H1 (cell line): ENCODE results near the gene DCTN1. TPM values are rescaled to one million over a fixed set of nuclear protein-coding genes. Genes with fewer than 3 reads are reported as not detected.

Source experiments
- CTCF ChIA-PET: fragments of 300-600 bp; sonication (Branson Sonifier 250); formaldehyde crosslinking; loops from one replicate; lab custom pipeline; 2021; ENCODE audit not compliant: partially characterized antibody; lab: Charles Lee
- POLR2A ChIA-PET: fragments of 300-600 bp; sonication (Branson Sonifier 250); formaldehyde crosslinking; loops from one replicate; lab custom pipeline; 2021; ENCODE audit warnings: inconsistent platforms; ENCODE audit not compliant: partially characterized antibody; lab: Charles Lee
- DNase-seq, 2 experiments: peaks; one replicate each; pipeline versions ENCODE4 v3.0.0 to v3.0.0-alpha.2; 2010 to 2022; ENCODE audit warnings: low spot score in 2 of 2, low read depth in 1 of 2, mixed read lengths in 1 of 2
- FAIRE-seq: peaks from 2 replicates; lab custom pipeline; 2011; peaks lifted over from hg19 to GRCh38; lab: Jason Lieb, UNC
- H2AFZ ChIP-seq: 2 replicates; pipeline ENCODE4 v1.8.1; 2012; ENCODE audit warnings: low read length, inconsistent platforms
- H2AK5ac ChIP-seq: 2 replicates; pipeline ENCODE4 v1.6.1; 2013; ENCODE audit warnings: low read depth, low read length
- H2BK120ac ChIP-seq: replicated peaks from 2 replicates; pipeline ENCODE3; 2013; ENCODE audit warnings: low read depth, low read length, inconsistent platforms
- H2BK12ac ChIP-seq: 2 replicates; pipeline ENCODE4 v1.6.1; 2013; ENCODE audit warnings: low read depth, low read length
- H2BK15ac ChIP-seq: 2 replicates; pipeline ENCODE4 v1.6.1; 2013; ENCODE audit warnings: low read length
- H2BK20ac ChIP-seq: 2 replicates; pipeline ENCODE4 v1.6.1; 2013; ENCODE audit warnings: low read length
- H2BK5ac ChIP-seq: 2 replicates; pipeline ENCODE4 v1.6.1; 2013; ENCODE audit warnings: low read depth, low read length
- H3K14ac ChIP-seq: 2 replicates; pipeline ENCODE4 v1.6.1; 2013; ENCODE audit warnings: inconsistent platforms; ENCODE audit not compliant: insufficient read length
- H3K18ac ChIP-seq: 2 replicates; pipeline ENCODE4 v1.6.1; 2013; ENCODE audit warnings: low read length; ENCODE audit errors: extremely low read depth
- H3K23ac ChIP-seq: 2 replicates; pipeline ENCODE4 v1.6.1; 2013; ENCODE audit warnings: inconsistent platforms; ENCODE audit not compliant: insufficient read length
- H3K23me2 ChIP-seq: 2 replicates; pipeline ENCODE4 v1.6.1; 2013; ENCODE audit warnings: low read depth, low read length
- H3K27ac ChIP-seq: 2 replicates; pipeline ENCODE4 v1.6.1; 2011; ENCODE audit warnings: low read depth, low read length, inconsistent platforms
- H3K27me3 ChIP-seq, 4 experiments: replicated peaks in 1 of 4; 1 replicate in 1 of 4; 2 replicates in 3 of 4; pipeline versions ENCODE4 v1.6.1 to v1.8.1; 2011 to 2013; ENCODE audit warnings: low read length in 3 of 4, mild to moderate bottlenecking in 3 of 4, inconsistent platforms in 2 of 4, mixed read lengths in 2 of 4, moderate library complexity in 1 of 4; ENCODE audit not compliant: control insufficient read depth in 3 of 4, insufficient read depth in 3 of 4; ENCODE audit errors: extremely low read depth in 1 of 4
- H3K36me3 ChIP-seq, 4 experiments: 2 replicates each; pipeline versions ENCODE4 v1.6.1 to v1.8.1; 2011 to 2013; ENCODE audit warnings: mild to moderate bottlenecking in 4 of 4, low read length in 3 of 4, moderate library complexity in 2 of 4, control low read depth in 1 of 4, inconsistent platforms in 1 of 4; ENCODE audit not compliant: insufficient read depth in 4 of 4, control insufficient read depth in 2 of 4
- H3K4ac ChIP-seq: replicated peaks from 2 replicates; pipeline ENCODE3; 2013; ENCODE audit warnings: low read length, low read depth, mixed read lengths, inconsistent platforms; ENCODE audit not compliant: insufficient read length
- H3K4me1 ChIP-seq, 4 experiments: replicated peaks in 1 of 4; 1 replicate in 1 of 4; 2 replicates in 3 of 4; pipeline versions ENCODE4 v1.6.1 to v1.8.1; 2011 to 2013; ENCODE audit warnings: low read length in 3 of 4, inconsistent platforms in 2 of 4, mixed read lengths in 1 of 4; ENCODE audit not compliant: insufficient read depth in 4 of 4, control insufficient read depth in 3 of 4
- H3K4me2 ChIP-seq, 2 experiments: 2 replicates each; pipeline versions ENCODE4 v1.6.1 to v1.8.1; 2011 to 2013; ENCODE audit warnings: low read depth in 2 of 2, low read length in 2 of 2, control low read depth in 1 of 2, inconsistent platforms in 1 of 2, mild to moderate bottlenecking in 1 of 2; ENCODE audit not compliant: insufficient read depth in 1 of 2
- H3K4me3 ChIP-seq, 4 experiments: fragments of 200-600, 300-600 bp in 1 of 4; sonication (generic), shearing (Covaris generic), sonication (Bioruptor Twin) in 1 of 4; 2 replicates each; pipeline versions ENCODE4 v1.5.1 to v1.8.1; 2011 to 2016; ENCODE audit warnings: low read length in 4 of 4, low read depth in 3 of 4, control low read depth in 2 of 4, inconsistent platforms in 2 of 4, mild to moderate bottlenecking in 2 of 4, mixed read lengths in 1 of 4, moderate library complexity in 1 of 4; ENCODE audit not compliant: insufficient read depth in 2 of 4; ENCODE audit errors: extremely low read depth in 1 of 4
- H3K56ac ChIP-seq: replicated peaks from 2 replicates; pipeline ENCODE3; 2013; ENCODE audit warnings: low read depth, mild to moderate bottlenecking, mixed read lengths, low read length, inconsistent platforms; ENCODE audit not compliant: insufficient read length
- H3K79me1 ChIP-seq: 2 replicates; pipeline ENCODE4 v1.6.1; 2013; ENCODE audit warnings: low read depth, low read length, control low read depth
- H3K79me2 ChIP-seq, 2 experiments: 2 replicates each; pipeline versions ENCODE4 v1.6.1 to v1.8.1; 2012 to 2013; ENCODE audit warnings: low read length in 2 of 2, mild to moderate bottlenecking in 2 of 2, inconsistent platforms in 1 of 2; ENCODE audit not compliant: insufficient read depth in 2 of 2, control insufficient read depth in 1 of 2
- H3K9ac ChIP-seq, 4 experiments: replicated peaks in 1 of 4; 1 replicate in 1 of 4; 2 replicates in 3 of 4; pipeline versions ENCODE4 v1.6.1 to v1.8.1; 2011 to 2013; ENCODE audit warnings: low read depth in 3 of 4, low read length in 3 of 4, control low read depth in 2 of 4, mild to moderate bottlenecking in 2 of 4, moderate library complexity in 2 of 4, inconsistent platforms in 1 of 4; ENCODE audit errors: extremely low read depth in 1 of 4
- H3K9me3 ChIP-seq, 2 experiments: 2 replicates each; pipeline versions ENCODE4 v1.6.1 to v1.8.1; 2012 to 2013; ENCODE audit warnings: mild to moderate bottlenecking in 2 of 2, moderate library complexity in 2 of 2, control low read depth in 1 of 2, inconsistent platforms in 1 of 2, low read depth in 1 of 2, low read length in 1 of 2, mixed read lengths in 1 of 2; ENCODE audit not compliant: insufficient read depth in 2 of 2
- H4K20me1 ChIP-seq, 2 experiments: replicated peaks in 1 of 2; 2 replicates each; pipeline versions ENCODE3 to v1.8.1; 2011 to 2013; ENCODE audit warnings: inconsistent platforms in 2 of 2, low read length in 2 of 2, mild to moderate bottlenecking in 1 of 2; ENCODE audit not compliant: insufficient read depth in 2 of 2, control insufficient read depth in 1 of 2
- H4K5ac ChIP-seq: 2 replicates; pipeline ENCODE4 v1.6.1; 2013; ENCODE audit warnings: low read length, low read depth, mixed read lengths, inconsistent platforms; ENCODE audit not compliant: insufficient read length
- H4K8ac ChIP-seq: 2 replicates; pipeline ENCODE4 v1.8.0; 2013; ENCODE audit warnings: mild to moderate bottlenecking, moderate library complexity, low read length, inconsistent platforms; ENCODE audit not compliant: insufficient read depth; ENCODE audit errors: extremely low read depth
- H4K91ac ChIP-seq: replicated peaks from 2 replicates; pipeline ENCODE3; 2013; ENCODE audit warnings: low read length, mixed read lengths, inconsistent platforms; ENCODE audit not compliant: insufficient read length
- BACH1 ChIP-seq: IDR thresholded peaks from 2 replicates; pipeline ENCODE4 v1.6.1; 2012; ENCODE audit warnings: low read length, improper control_type of control experiment
- CBX8 ChIP-seq: fragments of 300-800, 300-1000 bp; sonication (generic); IDR thresholded peaks from 2 replicates; pipeline ENCODE4 v1.7.1; 2016; ENCODE audit warnings: low read depth, low read length, borderline replicate concordance
- CTBP2 ChIP-seq: IDR thresholded peaks from 2 replicates; pipeline ENCODE4 v1.7.0; 2011; ENCODE audit warnings: borderline replicate concordance, mild to moderate bottlenecking, moderate library complexity, mixed read lengths, low read length; ENCODE audit not compliant: insufficient read depth, insufficient read length
- CTCF ChIP-seq, 3 experiments: IDR thresholded peaks; 1 replicate in 2 of 3; 2 replicates in 1 of 3; pipeline versions ENCODE4 v1.5.1 to v1.6.1; 2011; ENCODE audit warnings: low read length in 3 of 3, mild to moderate bottlenecking in 3 of 3, inconsistent platforms in 2 of 3, low read depth in 1 of 3, moderate library complexity in 1 of 3; ENCODE audit not compliant: insufficient read depth in 1 of 3; ENCODE audit errors: control extremely low read depth in 1 of 3
- E2F6 ChIP-seq: IDR thresholded peaks from 2 replicates; pipeline ENCODE4 v1.6.1; 2012; ENCODE audit warnings: inconsistent platforms
- MAX ChIP-seq: IDR thresholded peaks from 2 replicates; pipeline ENCODE4 v1.6.1; 2012; ENCODE audit warnings: inconsistent platforms
- RFX5 ChIP-seq: IDR thresholded peaks from 2 replicates; pipeline ENCODE4 v1.6.1; 2011; ENCODE audit warnings: low read depth, low read length, improper control_type of control experiment, borderline replicate concordance
- SIX5 ChIP-seq: IDR thresholded peaks from 2 replicates; pipeline ENCODE4 v1.6.1; 2011; ENCODE audit warnings: mild to moderate bottlenecking, low read depth, low read length
- SP2 ChIP-seq: IDR thresholded peaks from 2 replicates; pipeline ENCODE4 v1.6.1; 2012; ENCODE audit warnings: mild to moderate bottlenecking, low read length, inconsistent platforms
- SP4 ChIP-seq: IDR thresholded peaks from 2 replicates; pipeline ENCODE4 v1.6.1; 2012; ENCODE audit warnings: low read length, inconsistent platforms
- WGBS, 2 experiments: shearing (Covaris generic) in 1 of 2; methylation state at CpG; one replicate each; pipeline versions ENCODE4 v1.1.6 to v1.1.7; 2013 to 2015; ENCODE audit warnings: low lambda C conversion rate in 2 of 2, mixed read lengths in 2 of 2, inconsistent platforms in 1 of 2, low coverage in 1 of 2, missing lambda C conversion rate in 1 of 2; ENCODE audit not compliant: insufficient replicate concordance in 2 of 2, insufficient coverage in 1 of 2, insufficient read length in 1 of 2; ENCODE audit errors: extremely low coverage in 1 of 2, missing lambda C conversion rate in 1 of 2; 5-methylcytosine and 5-hydroxymethylcytosine counted together
- polyA plus RNA-seq, 7 experiments: library from polyadenylated mRNA; depleted of rRNA in 3 of 7; stranded (reverse) in 5 of 7; unstranded in 2 of 7; fragments of >200 nt in 5 of 7; fragments of 200-250 nt in 2 of 7; gene quantifications; 1 replicate in 5 of 7; 2 replicates in 1 of 7; 4 replicates in 1 of 7; pipeline versions ENCODE4 v1.2.1 to v1.2.3, GENCODE V29; 2011 to 2013; ENCODE audit warnings: missing spikeins in 2 of 7, mixed read lengths in 2 of 7
- total RNA-seq: library from RNA; stranded (reverse); fragmentation: NEBNext Ultra II Directional; extraction: Animal tissue kit (Norgen Biotek cat#: 25700); gene quantifications from 2 replicates; pipeline ENCODE4 v1.2.1, GENCODE V29; 2021

Gene DCTN1
- total and polyA plus RNA-seq, 2 of the 8 experiments (the other 6 are each of a cell fraction or from before 2014, with no cell fraction given): 105 to 162 TPM

DNA sequence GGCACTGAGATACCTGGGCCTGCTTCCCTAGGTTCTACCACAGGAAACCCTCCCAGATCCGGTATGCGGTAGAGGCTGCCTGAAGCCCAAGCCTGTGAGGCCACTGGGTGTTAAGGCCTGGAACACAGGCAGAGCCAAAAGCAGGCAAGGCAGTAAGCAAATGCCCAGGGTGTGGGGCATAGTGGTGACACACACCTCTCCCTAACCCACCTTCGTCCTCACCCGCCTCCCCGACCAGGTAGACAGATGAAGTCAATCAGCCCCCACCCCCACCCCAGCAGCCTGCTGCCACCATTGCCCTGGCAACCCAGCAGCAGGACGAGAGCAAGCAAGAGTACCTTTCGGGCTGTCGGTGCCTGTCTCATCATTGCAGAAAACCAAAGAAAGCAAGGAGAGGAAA, 6.1 kb downstream of the DCTN1 start:
- H3K23ac ChIP-seq: no peak overlapping the region
- ChIA-PET CTCF (interaction anchor here (1.2 to 3.5 kb wide), 4 partner anchors 16 to 81 kb away, joined by 3 to 13 read pairs (median 4); no protein-coding TSS in a partner anchor), POLR2A (interaction anchor here (1.0 to 1.9 kb wide), 3 partner anchors 8 to 150 kb away, joined by 3 to 8 read pairs (median 6); no protein-coding TSS in a partner anchor)
- peak overlapping the region; percentile 69 to 71 for H3K4me2 ChIP-seq
- peak overlapping the region; percentile 34 for H4K91ac ChIP-seq
- no peak overlapping the region for H3K4ac ChIP-seq
- no peak overlapping the region for H4K5ac ChIP-seq
- peak overlapping the region; percentile 27 to 59 (median 53); a peak in 7 of 8 replicates for H3K4me3 ChIP-seq
- H3K79me2 ChIP-seq: peaks cover 4 to 27% of the 10 kb centered on the region in 2 experiments
- H3K18ac ChIP-seq: no peak overlapping the region
- WGBS, 2 experiments: 73% methylated on average over 6 of the region's 8 CpGs; no CpG with 5 or more reads in 1 of the 2 experiments
- H4K20me1 ChIP-seq: peaks cover 3 to 21% of the 10 kb centered on the region in 2 experiments
- H3K9ac ChIP-seq: peak overlapping the region in 2 of 4 experiments; percentile 6 to 49; a peak in 3 of 7 replicates
- H3K9me3 ChIP-seq: no peaks in the 10 kb centered on the region
- no peaks in the 10 kb centered on the region for H3K27me3 ChIP-seq
- peak overlapping the region; percentile 81 for H2BK5ac ChIP-seq
- H2BK15ac ChIP-seq: no peak overlapping the region
- no peak overlapping the region for H2AFZ ChIP-seq
- no peak overlapping the region for H3K56ac ChIP-seq
- no peak overlapping the region for H2BK120ac ChIP-seq
- no peak overlapping the region for H3K14ac ChIP-seq
- H3K36me3 ChIP-seq: peaks cover 16 to 40% (median 31%) of the 10 kb centered on the region in 4 experiments
- peaks cover 5% of the 10 kb centered on the region for H3K23me2 ChIP-seq
- no peak overlapping the region for H2AK5ac ChIP-seq
- no peak overlapping the region for H2BK20ac ChIP-seq
- FAIRE-seq: no peak
- H3K4me1 ChIP-seq: peaks cover 9 to 21% (median 12%) of the 10 kb centered on the region in 4 experiments
- peaks cover 24% of the 10 kb centered on the region for H3K79me1 ChIP-seq
- H4K8ac ChIP-seq: 0 out of 2 replicates have a peak overlapping the region, but pooled peaks have one; percentile 7
- DNase-seq: peak in 1 of 2 experiments; percentile 47
- H2BK12ac ChIP-seq: peak overlapping the region; percentile 60; the same call in 1 of the 2 replicates
- peak overlapping the region; percentile 42; the same call in 1 of the 2 replicates for H3K27ac ChIP-seq
- TF ChIP-seq SP2 (no peak), RFX5 (no peak), SIX5 (no peak), BACH1 (no peak), MAX (no peak), E2F6 (no peak), SP4 (no peak), CBX8 (no peak), CTBP2 (no peak), CTCF (IDR thresholded peaks at IDR 0.05; ENCODE audit: control extremely low read depth in 1 of 3, insufficient read depth in 1 of 3, low read depth in 1 of 3, low read length in 3 of 3) (no peak)
